Neutrophil (primary cell): Measurements from ENCODE around the gene RBM33.

Source experiments
- H3K27ac ChIP-seq: fragments of 200-600 bp; sonication (generic); 2 replicates; pipeline ENCODE4 v1.5.1; 2016; ENCODE audit warnings: mild to moderate bottlenecking, moderate library complexity
- H3K27me3 ChIP-seq: fragments of 200-600 bp; sonication (generic); 2 replicates; pipeline ENCODE4 v1.6.0; 2016; ENCODE audit warnings: mild to moderate bottlenecking
- H3K36me3 ChIP-seq: fragments of 200-600 bp; sonication (generic); 2 replicates; pipeline ENCODE4 v1.5.1; 2017
- H3K4me1 ChIP-seq, 2 experiments: fragments of 200-600 bp in 1 of 2; sonication (generic) in 1 of 2; 1 replicate in 1 of 2; 2 replicates in 1 of 2; pipeline versions ENCODE4 v1.5.1 to v1.6.1; 2013 to 2016; ENCODE audit warnings: low read depth in 1 of 2, low read length in 1 of 2, mild to moderate bottlenecking in 1 of 2, moderate library complexity in 1 of 2; ENCODE audit not compliant: control insufficient read depth in 1 of 2, insufficient read depth in 1 of 2
- H3K4me3 ChIP-seq, 2 experiments: fragments of 200-600 bp in 1 of 2; sonication (generic) in 1 of 2; 1 replicate in 1 of 2; 2 replicates in 1 of 2; pipeline ENCODE4 v1.5.1; 2013 to 2016; ENCODE audit warnings: low read depth in 1 of 2, low read length in 1 of 2, mild to moderate bottlenecking in 1 of 2, moderate library complexity in 1 of 2
- H3K9me3 ChIP-seq: fragments of 200-600 bp; sonication (generic); 2 replicates; pipeline ENCODE4 v1.5.1; 2016
- CTCF ChIP-seq: fragments of 200-600 bp; sonication (generic); IDR thresholded peaks from 2 replicates; pipeline ENCODE4 v1.5.1; 2016; ENCODE audit warnings: antibody characterized with exemption

The RBM33 gene

GRCh38 chr7:155775691-155776090, 131.2 kb downstream of the RBM33 start:
- no peak overlapping the region for H3K27ac ChIP-seq
- no peak for TF ChIP-seq CTCF
- H3K4me1 ChIP-seq: no peaks in the 10 kb centered on the region
- no peak overlapping the region for H3K4me3 ChIP-seq
- no peaks in the 10 kb centered on the region for H3K9me3 ChIP-seq
- no peaks in the 10 kb centered on the region for H3K27me3 ChIP-seq
- H3K36me3 ChIP-seq: peaks cover 97% of the 10 kb centered on the region

GRCh38 chr7:155776606-155777005, 132.1 kb downstream of the RBM33 start:
- H3K27me3 ChIP-seq: no peaks in the 10 kb centered on the region
- H3K36me3 ChIP-seq: peaks cover 97% of the 10 kb centered on the region
- TF ChIP-seq CTCF: no peak
- H3K27ac ChIP-seq: no peak overlapping the region
- H3K4me3 ChIP-seq: no peak overlapping the region
- H3K9me3 ChIP-seq: no peaks in the 10 kb centered on the region
- H3K4me1 ChIP-seq: no peaks in the 10 kb centered on the region

DNA sequence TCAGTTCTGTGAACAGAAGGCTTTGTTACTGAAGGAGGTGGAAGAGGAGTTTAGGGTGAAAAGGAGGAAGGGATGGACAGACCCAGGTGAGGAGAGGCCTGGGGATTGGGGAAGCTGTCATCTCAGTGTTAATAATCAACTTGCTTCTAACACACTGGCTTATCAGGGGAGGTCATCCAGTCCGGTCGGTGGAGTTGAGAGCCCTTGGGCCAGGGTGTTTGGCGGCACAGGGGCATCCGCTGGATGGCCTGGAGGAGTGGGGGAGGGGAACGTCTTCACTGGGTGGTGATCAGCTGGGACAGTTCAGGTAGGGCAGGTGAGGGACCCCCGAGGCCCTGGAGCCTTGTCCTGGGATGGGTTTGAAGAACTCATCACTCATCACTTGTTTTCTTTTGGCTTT, 133.9 kb downstream of the RBM33 start:
- Histone ChIP-seq H3K4me1 (no peaks in the 10 kb centered on the region), H3K4me3 (no peak overlapping the region), H3K36me3 (peaks cover 98% of the 10 kb centered on the region), H3K27ac (no peak overlapping the region), H3K27me3 (no peaks in the 10 kb centered on the region), H3K9me3 (no peaks in the 10 kb centered on the region)
- no peak for TF ChIP-seq CTCF

DNA sequence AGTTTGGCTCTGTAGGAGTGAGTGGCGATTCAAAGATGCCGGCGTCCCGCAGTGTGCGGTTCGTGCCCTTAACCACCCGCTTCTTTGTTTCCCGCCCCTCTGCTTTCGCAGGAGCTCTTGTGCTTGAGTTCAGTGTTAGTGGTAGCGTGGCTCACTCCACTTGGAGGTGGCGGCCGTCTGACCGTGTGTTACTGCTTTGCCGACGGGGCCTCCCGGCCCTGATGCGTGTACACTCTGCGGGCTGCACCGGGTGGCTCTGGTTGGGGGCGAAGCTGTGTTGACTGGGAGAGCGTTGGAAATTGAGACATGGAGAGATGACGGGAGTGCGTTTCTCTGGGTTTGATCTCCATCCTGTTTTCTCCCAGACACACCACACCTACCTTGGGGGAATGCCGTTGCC, 136.4 kb downstream of the RBM33 start:
- H3K4me3 ChIP-seq: no peak overlapping the region
- peaks cover 6% of the 10 kb centered on the region for H3K27me3 ChIP-seq
- H3K9me3 ChIP-seq: no peaks in the 10 kb centered on the region
- no peaks in the 10 kb centered on the region for H3K4me1 ChIP-seq
- no peak for TF ChIP-seq CTCF
- H3K36me3 ChIP-seq: peaks cover 92% of the 10 kb centered on the region
- H3K27ac ChIP-seq: no peak overlapping the region

DNA sequence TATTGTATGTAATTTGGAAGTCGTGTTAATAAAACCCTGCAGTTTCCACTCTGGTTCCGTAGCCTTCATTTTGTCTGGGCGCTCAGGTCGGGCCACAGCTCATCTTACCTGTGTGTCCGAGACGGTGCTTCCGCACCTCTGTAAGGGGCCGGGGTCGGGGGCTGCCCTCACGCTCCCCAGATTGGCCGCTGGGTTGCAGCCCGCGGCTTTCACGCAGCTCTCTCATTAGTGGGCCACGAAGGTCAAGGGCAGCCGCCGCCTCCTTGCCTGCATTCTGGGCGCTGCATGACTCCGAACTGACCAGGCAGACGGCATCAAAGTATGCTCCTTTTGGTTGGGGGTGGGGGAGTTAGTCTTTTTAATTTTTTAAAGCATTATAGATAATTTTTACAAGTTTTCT, 137.0 kb downstream of the RBM33 start:
- Histone ChIP-seq H3K4me1 (no peaks in the 10 kb centered on the region), H3K9me3 (no peaks in the 10 kb centered on the region), H3K36me3 (peaks cover 88% of the 10 kb centered on the region), H3K27ac (no peak overlapping the region), H3K4me3 (no peak overlapping the region), H3K27me3 (peaks cover 12% of the 10 kb centered on the region)
- TF ChIP-seq CTCF: no peak

GRCh38 chr7:155782466-155782865, 138.0 kb downstream of the RBM33 start:
- H3K4me3 ChIP-seq: no peak overlapping the region
- peaks cover 0 to 7% of the 10 kb centered on the region in 2 experiments for H3K4me1 ChIP-seq
- H3K9me3 ChIP-seq: no peaks in the 10 kb centered on the region
- H3K27me3 ChIP-seq: peaks cover 22% of the 10 kb centered on the region
- no peak for TF ChIP-seq CTCF
- H3K27ac ChIP-seq: no peak overlapping the region
- H3K36me3 ChIP-seq: peaks cover 77% of the 10 kb centered on the region
